Neural cell (in vitro differentiated cells): Measurements from ENCODE around the gene TBCK. TPM values are rescaled to one million over a fixed set of nuclear protein-coding genes. Genes with fewer than 3 reads are reported as not detected.

ENCODE experiments used
- H2AFZ ChIP-seq: fragments of 200-600, 300-800 bp; sonication (generic), shearing (Covaris generic); 2 replicates; pipeline ENCODE4 v1.6.0; 2014; ENCODE audit warnings: low read depth, mild to moderate bottlenecking, antibody characterized with exemption, low read length, moderate library complexity
- H3F3A ChIP-seq: fragments of 200-600 bp; shearing (Covaris generic); 2 replicates; pipeline ENCODE4 v1.6.1; 2016; ENCODE audit warnings: mild to moderate bottlenecking, moderate library complexity, mixed read lengths, antibody characterized with exemption, low read length; ENCODE audit not compliant: insufficient read depth, poor library complexity, severe bottlenecking
- H3K27ac ChIP-seq: fragments of 200-600, 300-800 bp; sonication (generic), shearing (Covaris generic); 2 replicates; pipeline ENCODE4 v1.5.1; 2014; ENCODE audit warnings: mild to moderate bottlenecking, low read length, moderate library complexity
- H3K27me3 ChIP-seq: fragments of 300-800, 200-600 bp; sonication (generic), shearing (Covaris generic); 2 replicates; pipeline ENCODE4 v1.6.0; 2014; ENCODE audit warnings: mild to moderate bottlenecking, low read depth, low read length, moderate library complexity; ENCODE audit not compliant: insufficient read depth
- H3K36me3 ChIP-seq: fragments of 300-800, 200-600 bp; sonication (generic), shearing (Covaris generic); 2 replicates; pipeline ENCODE4 v1.5.1; 2014; ENCODE audit warnings: mild to moderate bottlenecking, antibody characterized with exemption, low read length, moderate library complexity; ENCODE audit not compliant: insufficient read depth
- H3K4me2 ChIP-seq: fragments of 300-800, 200-600 bp; sonication (generic), shearing (Covaris generic); 2 replicates; pipeline ENCODE4 v1.6.0; 2014; ENCODE audit warnings: mild to moderate bottlenecking, low read length
- H3K4me3 ChIP-seq: fragments of 300-800, 200-600 bp; sonication (generic), shearing (Covaris generic); 2 replicates; pipeline ENCODE4 v1.5.1; 2014; ENCODE audit warnings: mild to moderate bottlenecking, low read length, moderate library complexity
- H3K79me2 ChIP-seq: fragments of 200-600 bp; shearing (Covaris generic); replicated peaks from 2 replicates; pipeline ENCODE4 v1.6.0; 2014; ENCODE audit warnings: mild to moderate bottlenecking, low read length, moderate library complexity; ENCODE audit not compliant: insufficient read depth
- H3K9ac ChIP-seq: fragments of 300-800, 200-600 bp; sonication (generic), shearing (Covaris generic); 2 replicates; pipeline ENCODE4 v1.6.1; 2016; ENCODE audit warnings: mild to moderate bottlenecking, low read length, mixed read lengths
- H3K9me2 ChIP-seq: fragments of 200-600 bp; shearing (Covaris generic); 2 replicates; pipeline ENCODE4 v1.6.1; 2016; ENCODE audit warnings: mild to moderate bottlenecking, low read length, mixed read lengths; ENCODE audit not compliant: insufficient read depth
- H3K9me3 ChIP-seq: fragments of 200-600, 300-800 bp; sonication (generic), shearing (Covaris generic); 2 replicates; pipeline ENCODE4 v1.6.1; 2016; ENCODE audit warnings: mild to moderate bottlenecking, mixed run types, low read length, moderate library complexity, mixed read lengths
- H4K20me1 ChIP-seq: fragments of 200-600 bp; shearing (Covaris generic); 2 replicates; pipeline ENCODE4 v1.6.1; 2016; ENCODE audit warnings: mild to moderate bottlenecking, mixed run types; ENCODE audit not compliant: insufficient read depth
- CTCF ChIP-seq: fragments of 450-650 bp; IDR thresholded peaks from 2 replicates; pipeline ENCODE4 v1.5.1; 2014; ENCODE audit warnings: antibody characterized with exemption, mild to moderate bottlenecking, moderate library complexity; ENCODE audit not compliant: poor library complexity, severe bottlenecking
- EP300 ChIP-seq: fragments of 450-650 bp; conservative IDR thresholded peaks from 2 replicates; pipeline ENCODE4 v1.6.1; 2014; ENCODE audit warnings: antibody characterized with exemption, mild to moderate bottlenecking, moderate library complexity; ENCODE audit not compliant: poor library complexity, severe bottlenecking
- EZH2 ChIP-seq: fragments of 200-600, 300-800 bp; shearing (Covaris generic), sonication (generic); IDR thresholded peaks from 2 replicates; pipeline ENCODE4 v1.6.1; 2014; ENCODE audit warnings: antibody characterized with exemption, low read length, borderline replicate concordance, mild to moderate bottlenecking; ENCODE audit not compliant: insufficient read depth, poor library complexity, severe bottlenecking
- MXI1 ChIP-seq: fragments of 450-650 bp; conservative IDR thresholded peaks from 2 replicates; pipeline ENCODE4 v1.6.1; 2014; ENCODE audit warnings: antibody characterized with exemption, mild to moderate bottlenecking; ENCODE audit not compliant: poor library complexity, severe bottlenecking
- POLR2AphosphoS5 ChIP-seq: IDR thresholded peaks from 2 replicates; pipeline ENCODE4 v1.6.1; 2012
- RAD21 ChIP-seq: fragments of 450-650 bp; conservative IDR thresholded peaks from 2 replicates; pipeline ENCODE4 v1.6.1; 2014; ENCODE audit warnings: antibody characterized with exemption, mild to moderate bottlenecking, moderate library complexity
- SMC3 ChIP-seq: fragments of 450-650 bp; conservative IDR thresholded peaks from 2 replicates; pipeline ENCODE4 v1.6.1; 2014; ENCODE audit warnings: antibody characterized with exemption, mild to moderate bottlenecking, moderate library complexity; ENCODE audit not compliant: poor library complexity
- TAF1 ChIP-seq: IDR thresholded peaks from 2 replicates; pipeline ENCODE4 v1.6.1; 2012; ENCODE audit warnings: low read depth
- polyA plus RNA-seq: library from polyadenylated mRNA; depleted of rRNA; stranded (reverse); fragments of >200 nt; gene quantifications from 2 replicates; pipeline ENCODE4 v1.2.3, GENCODE V29; 2014
- TF ChIP-seq, protein P1 (sequence below): IDR thresholded peaks from 2 replicates; pipeline ENCODE4 v1.6.1; 2012; ENCODE audit warnings: borderline replicate concordance

TBCK gene
- polyA plus RNA-seq, 1 donor from 2014 or later: 55.0 TPM

- Histone ChIP-seq H3K79me2 (no peaks in the 10 kb centered on the region), H3K9me3 (no peaks in the 10 kb centered on the region), H3K9ac (no peak overlapping the region), H3K36me3 (no peaks in the 10 kb centered on the region), H2AFZ (no peak overlapping the region), H4K20me1 (no peaks in the 10 kb centered on the region), H3K4me2 (no peak overlapping the region), H3K27ac (no peak overlapping the region), H3K27me3 (no peaks in the 10 kb centered on the region), H3F3A (no peaks in the 10 kb centered on the region), H3K9me2 (no peaks in the 10 kb centered on the region), H3K4me3 (no peak overlapping the region)
- TF ChIP-seq POLR2AphosphoS5 (no peak), RAD21 (no peak), CTCF (no peak), TAF1 (no peak), EZH2 (no peak), EP300 (no peak), SMC3 (no peak)
- TF ChIP-seq, protein P1, sequence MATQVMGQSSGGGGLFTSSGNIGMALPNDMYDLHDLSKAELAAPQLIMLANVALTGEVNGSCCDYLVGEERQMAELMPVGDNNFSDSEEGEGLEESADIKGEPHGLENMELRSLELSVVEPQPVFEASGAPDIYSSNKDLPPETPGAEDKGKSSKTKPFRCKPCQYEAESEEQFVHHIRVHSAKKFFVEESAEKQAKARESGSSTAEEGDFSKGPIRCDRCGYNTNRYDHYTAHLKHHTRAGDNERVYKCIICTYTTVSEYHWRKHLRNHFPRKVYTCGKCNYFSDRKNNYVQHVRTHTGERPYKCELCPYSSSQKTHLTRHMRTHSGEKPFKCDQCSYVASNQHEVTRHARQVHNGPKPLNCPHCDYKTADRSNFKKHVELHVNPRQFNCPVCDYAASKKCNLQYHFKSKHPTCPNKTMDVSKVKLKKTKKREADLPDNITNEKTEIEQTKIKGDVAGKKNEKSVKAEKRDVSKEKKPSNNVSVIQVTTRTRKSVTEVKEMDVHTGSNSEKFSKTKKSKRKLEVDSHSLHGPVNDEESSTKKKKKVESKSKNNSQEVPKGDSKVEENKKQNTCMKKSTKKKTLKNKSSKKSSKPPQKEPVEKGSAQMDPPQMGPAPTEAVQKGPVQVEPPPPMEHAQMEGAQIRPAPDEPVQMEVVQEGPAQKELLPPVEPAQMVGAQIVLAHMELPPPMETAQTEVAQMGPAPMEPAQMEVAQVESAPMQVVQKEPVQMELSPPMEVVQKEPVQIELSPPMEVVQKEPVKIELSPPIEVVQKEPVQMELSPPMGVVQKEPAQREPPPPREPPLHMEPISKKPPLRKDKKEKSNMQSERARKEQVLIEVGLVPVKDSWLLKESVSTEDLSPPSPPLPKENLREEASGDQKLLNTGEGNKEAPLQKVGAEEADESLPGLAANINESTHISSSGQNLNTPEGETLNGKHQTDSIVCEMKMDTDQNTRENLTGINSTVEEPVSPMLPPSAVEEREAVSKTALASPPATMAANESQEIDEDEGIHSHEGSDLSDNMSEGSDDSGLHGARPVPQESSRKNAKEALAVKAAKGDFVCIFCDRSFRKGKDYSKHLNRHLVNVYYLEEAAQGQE: no peak
Observed at GRCh38 chr4:106096454-106096853, 219.6 kb downstream of the TBCK start.

DNA sequence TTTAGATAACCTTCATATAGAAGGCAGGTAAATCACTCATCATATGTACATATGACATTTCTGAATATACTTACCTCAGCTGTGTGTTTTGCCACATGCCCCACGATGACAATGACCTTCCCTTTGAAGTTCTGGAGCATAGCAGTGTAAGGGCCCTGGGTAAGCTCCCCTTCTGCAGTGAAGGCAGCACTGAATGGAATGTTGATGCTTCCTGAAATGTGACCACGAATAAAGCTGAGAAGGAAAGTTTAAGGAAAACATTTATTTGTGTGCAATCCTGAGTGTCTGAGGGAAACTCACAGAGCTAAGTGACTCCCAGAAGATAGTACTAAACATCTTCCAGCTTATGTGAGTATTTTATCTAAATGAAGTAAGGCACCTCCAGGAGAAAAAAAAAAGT, 220.6 kb downstream of the TBCK start:
- Histone ChIP-seq H3K36me3 (peaks cover 8% of the 10 kb centered on the region), H3K9ac (no peak overlapping the region), H3K9me3 (peaks cover 8% of the 10 kb centered on the region), H3K79me2 (no peaks in the 10 kb centered on the region), H3K4me2 (no peak overlapping the region), H3K9me2 (no peaks in the 10 kb centered on the region), H3K27ac (no peak overlapping the region), H3K4me3 (no peak overlapping the region), H4K20me1 (no peaks in the 10 kb centered on the region), H3F3A (no peaks in the 10 kb centered on the region), H2AFZ (no peak overlapping the region), H3K27me3 (no peaks in the 10 kb centered on the region)
- TF ChIP-seq CTCF (no peak), TAF1 (no peak), RAD21 (no peak), EP300 (no peak), EZH2 (no peak), MXI1 (no peak)
